HepG2 (cell line): ENCODE results near the gene GNPAT. TPM values are rescaled to one million over a fixed set of nuclear protein-coding genes. Genes with fewer than 3 reads are reported as not detected.

Experiments
- ATAC-seq: fragments of 200-7000 bp; cut with Tn5 transposase; 3 replicates; pipeline ENCODE4 v1.9.1; 2020; ENCODE audit warnings: mild to moderate bottlenecking, moderate library complexity
- BruUV-seq: library from RNA; stranded (reverse); fragments of 400-500 nt; replicated peaks from 2 replicates; lab custom pipeline; 2021; lab: Mats Ljungman, UMichigan
- CTCF ChIA-PET: fragments of 300-600 bp; formaldehyde crosslinking; extraction: SDS; loops from one replicate; lab custom pipeline; 2021; ENCODE audit warnings: low total read pairs, inconsistent platforms, low intra/inter-chr PET ratio; lab: Yijun Ruan, JAX
- POLR2A ChIA-PET: fragments of 350-600 bp; sonication (Branson Sonifier 250); formaldehyde crosslinking; loops from one replicate; lab custom pipeline; 2020; ENCODE audit warnings: antibody characterized with exemption, inconsistent platforms; lab: Yijun Ruan, JAX
- DNase-seq: peaks from one replicate; pipeline ENCODE4 v3.0.0-alpha.2; 2015; ENCODE audit warnings: low spot score
- FAIRE-seq: peaks from 3 replicates; lab custom pipeline; 2011; peaks lifted over from hg19 to GRCh38; lab: Jason Lieb, UNC
- H2AFZ ChIP-seq: one replicate; pipeline ENCODE4 v1.6.1; 2011; ENCODE audit warnings: low read length, inconsistent platforms
- H3K27ac ChIP-seq: fragments of 300-600 bp; 3 replicates; pipeline ENCODE4 v1.8.0; 2011; ENCODE audit warnings: mixed run types, mild to moderate bottlenecking, mixed read lengths, low read length, inconsistent platforms; ENCODE audit not compliant: insufficient read depth; ENCODE audit errors: extremely low read length
- H3K27me3 ChIP-seq, 2 experiments: fragments of 200-600 bp in 1 of 2; 2 replicates in 1 of 2; 3 replicates in 1 of 2; pipeline versions ENCODE4 v1.6.0 to v1.8.0; 2011; ENCODE audit warnings: low read length in 2 of 2, mild to moderate bottlenecking in 2 of 2, moderate library complexity in 2 of 2, inconsistent platforms in 1 of 2; ENCODE audit not compliant: insufficient read depth in 2 of 2, control insufficient read depth in 1 of 2
- H3K36me3 ChIP-seq, 2 experiments: fragments of 200-600 bp in 1 of 2; replicated peaks in 1 of 2; 2 replicates in 1 of 2; 3 replicates in 1 of 2; pipeline versions ENCODE4 v1.5.1 to v1.8.0; 2011; ENCODE audit warnings: low read length in 2 of 2, inconsistent platforms in 1 of 2; ENCODE audit not compliant: insufficient read depth in 2 of 2, control insufficient read depth in 1 of 2
- H3K4me1 ChIP-seq: 2 replicates; pipeline ENCODE4 v1.5.1; 2012; ENCODE audit warnings: low read length, inconsistent platforms; ENCODE audit not compliant: insufficient read depth
- H3K4me2 ChIP-seq: 2 replicates; pipeline ENCODE4 v1.6.0; 2011; ENCODE audit warnings: low read depth, low read length, inconsistent platforms
- H3K4me3 ChIP-seq, 3 experiments: fragments of 200-600 bp in 1 of 3; sonication (generic), shearing (Covaris generic) in 1 of 3; replicated peaks in 1 of 3; 2 replicates each; pipeline ENCODE4 v1.5.1; 2011 to 2016; ENCODE audit warnings: low read length in 3 of 3, inconsistent platforms in 2 of 3, low read depth in 2 of 3, mild to moderate bottlenecking in 2 of 3, control low read depth in 1 of 3, mixed read lengths in 1 of 3; ENCODE audit not compliant: insufficient read depth in 1 of 3
- H3K79me2 ChIP-seq: one replicate; pipeline ENCODE4 v1.6.1; 2011; ENCODE audit warnings: low read length, inconsistent platforms; ENCODE audit not compliant: insufficient read depth
- H3K9ac ChIP-seq: 2 replicates; pipeline ENCODE4 v1.6.0; 2011; ENCODE audit warnings: mild to moderate bottlenecking, low read depth, low read length, inconsistent platforms; ENCODE audit not compliant: insufficient read depth
- H3K9me3 ChIP-seq: 2 replicates; pipeline ENCODE4 v1.5.1; 2012; ENCODE audit warnings: mild to moderate bottlenecking, low read length
- H4K20me1 ChIP-seq: 2 replicates; pipeline ENCODE4 v1.6.0; 2011; ENCODE audit warnings: inconsistent platforms, mild to moderate bottlenecking, low read length, moderate library complexity; ENCODE audit not compliant: insufficient read depth
- RBM22 ChIP-seq: fragments of 200-400 bp; formaldehyde crosslinking; optimal IDR thresholded peaks from 2 replicates; pipeline ENCODE3; 2017; ENCODE audit warnings: mild to moderate bottlenecking, low read length, moderate library complexity
- TEAD3 ChIP-seq: optimal IDR thresholded peaks from 2 replicates; pipeline ENCODE3; 2016; ENCODE audit warnings: borderline replicate concordance
- ZNF891 ChIP-seq: sonication (generic); formaldehyde crosslinking; IDR thresholded peaks from 2 replicates; pipeline ENCODE4 v1.5.0; 2020; ENCODE audit warnings: mild to moderate bottlenecking, missing genetic modification reagents
- ZSCAN29 ChIP-seq: sonication (generic); formaldehyde crosslinking; conservative IDR thresholded peaks from 2 replicates; pipeline ENCODE4 v1.4.0; 2020; ENCODE audit warnings: mild to moderate bottlenecking, missing genetic modification reagents
- WGBS: methylation state at CpG from one replicate; pipeline ENCODE4 v1.1.6; 2017; ENCODE audit warnings: low lambda C conversion rate; 5-methylcytosine and 5-hydroxymethylcytosine counted together
- in situ Hi-C: cut with HindIII; loops from 2 replicates; pipeline ENCODE4 v1.10.0; 2017; ENCODE audit warnings: low pct_unique_long_range_greater_than_20kb; ENCODE audit not compliant: extremely low pct_ligation_motif_present
- intact Hi-C: fragments of 100-400 bp; cut with micrococcal nuclease; formaldehyde crosslinking; loops from one replicate; pipeline ENCODE4 v1.10.0; 2022; ENCODE audit not compliant: unreplicated experiment
- polyA plus RNA-seq, 8 experiments: library from polyadenylated mRNA; depleted of rRNA in 3 of 8; stranded (reverse) in 7 of 8; unstranded in 1 of 8; fragments of >200 nt; fragmentation: Illumina TruSeq in 4 of 8; extraction: Trizol in 4 of 8; gene quantifications; 2 replicates each; pipeline versions ENCODE4 v1.2.1 to v1.2.3, GENCODE V29; 2011 to 2016; ENCODE audit warnings: low read depth in 4 of 8, missing spikeins in 1 of 8, mixed read lengths in 1 of 8; ENCODE audit not compliant: insufficient read depth in 1 of 8
- total RNA-seq, 5 experiments: library from RNA; depleted of rRNA; stranded (reverse); fragments of >200 nt; fragmentation: Illumina TruSeq; extraction: Trizol; gene quantifications; 2 replicates each; pipeline ENCODE4 v1.2.3, GENCODE V29; 2016; ENCODE audit warnings: low read depth in 1 of 5
- TF ChIP-seq, protein P1 (sequence below): sonication (generic); formaldehyde crosslinking; IDR thresholded peaks from 2 replicates; pipeline ENCODE4 v1.9.0; 2022; ENCODE audit warnings: missing genetic modification reagents, mild to moderate bottlenecking, borderline replicate concordance
- TF ChIP-seq, protein P2 (sequence below): IDR thresholded peaks from 2 replicates; pipeline ENCODE4 v1.6.1; 2016

The GNPAT gene
- total and polyA plus RNA-seq, 2 of the 13 experiments (the other 11 are each of a cell fraction or from before 2014, with no cell fraction given), result 58.3 to 114 TPM

- no peak for TF ChIP-seq ZNF891 (CRISPR knock-in tag)
- TF ChIP-seq TEAD3, result peak; percentile 23
Measured at GRCh38 chr1:231248778-231249177, 7.8 kb downstream of the GNPAT start (continued).

DNA sequence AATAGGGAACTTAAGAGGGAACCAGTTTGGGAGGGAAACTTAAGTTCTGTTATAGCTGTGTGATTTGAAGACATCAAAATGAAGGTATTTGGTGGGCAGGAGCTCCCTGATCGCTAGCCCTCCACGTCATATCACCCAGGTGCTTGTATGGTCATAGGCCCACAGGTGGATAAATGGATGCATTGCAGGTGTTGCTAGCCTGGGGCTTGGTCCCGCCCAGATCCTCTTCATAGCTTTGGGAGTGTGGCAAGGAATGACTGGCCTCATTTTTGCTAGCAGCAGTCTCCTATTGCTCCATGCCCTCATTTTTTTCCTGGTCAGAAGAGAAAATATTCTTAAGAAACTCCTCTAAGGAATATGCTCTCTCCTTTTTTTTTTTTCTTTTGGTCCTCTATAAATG lies 11.3 kb downstream of the GNPAT start:
- Histone ChIP-seq H3K27me3 (no peaks in the 10 kb centered on the region), H3K4me2 (no peak overlapping the region), H3K27ac (no peak overlapping the region), H2AFZ (no peak overlapping the region), H3K9ac (no peak overlapping the region), H3K4me3 (no peak overlapping the region), H3K79me2 (peaks cover 29% of the 10 kb centered on the region), H3K4me1 (peaks cover 33% of the 10 kb centered on the region), H4K20me1 (peaks cover 11% of the 10 kb centered on the region), H3K9me3 (no peaks in the 10 kb centered on the region), H3K36me3 (peaks cover 20 to 49% of the 10 kb centered on the region in 2 experiments)
- 100% methylated on average over 3 of the region's 3 CpGs for WGBS
- TF ChIP-seq RBM22 (peak; percentile 26), ZSCAN29 (CRISPR knock-in tag) (no peak)
- CTCF ChIA-PET, result no interaction called here
- in situ Hi-C loops (no loop called here), intact Hi-C loops (no loop called here)
- FAIRE-seq, result no peak
- POLR2A ChIA-PET, result no interaction called here
- no peak for DNase-seq
- no TSS peak for BruUV-seq
- ATAC-seq, result no peak

GRCh38 chr1:231260351-231260750 lies 19.3 kb downstream of the GNPAT start:
- peaks cover 3% of the 10 kb centered on the region for H3K79me2 ChIP-seq
- no peak for FAIRE-seq
- no TSS peak for BruUV-seq
- intact Hi-C loops, result no loop called here
- no peaks in the 10 kb centered on the region for H3K9me3 ChIP-seq
- H3K9ac ChIP-seq, result no peak overlapping the region
- H3K36me3 ChIP-seq, result peaks cover 26 to 69% of the 10 kb centered on the region in 2 experiments
- ChIA-PET POLR2A (no interaction called here), CTCF (no interaction called here)
- no peak for DNase-seq
- ATAC-seq, result no peak
- H4K20me1 ChIP-seq, result no peaks in the 10 kb centered on the region
- TF ChIP-seq, protein P1, sequence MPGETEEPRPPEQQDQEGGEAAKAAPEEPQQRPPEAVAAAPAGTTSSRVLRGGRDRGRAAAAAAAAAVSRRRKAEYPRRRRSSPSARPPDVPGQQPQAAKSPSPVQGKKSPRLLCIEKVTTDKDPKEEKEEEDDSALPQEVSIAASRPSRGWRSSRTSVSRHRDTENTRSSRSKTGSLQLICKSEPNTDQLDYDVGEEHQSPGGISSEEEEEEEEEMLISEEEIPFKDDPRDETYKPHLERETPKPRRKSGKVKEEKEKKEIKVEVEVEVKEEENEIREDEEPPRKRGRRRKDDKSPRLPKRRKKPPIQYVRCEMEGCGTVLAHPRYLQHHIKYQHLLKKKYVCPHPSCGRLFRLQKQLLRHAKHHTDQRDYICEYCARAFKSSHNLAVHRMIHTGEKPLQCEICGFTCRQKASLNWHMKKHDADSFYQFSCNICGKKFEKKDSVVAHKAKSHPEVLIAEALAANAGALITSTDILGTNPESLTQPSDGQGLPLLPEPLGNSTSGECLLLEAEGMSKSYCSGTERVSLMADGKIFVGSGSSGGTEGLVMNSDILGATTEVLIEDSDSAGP (CRISPR knock-in tag), result no peak
- TF ChIP-seq, protein P2, sequence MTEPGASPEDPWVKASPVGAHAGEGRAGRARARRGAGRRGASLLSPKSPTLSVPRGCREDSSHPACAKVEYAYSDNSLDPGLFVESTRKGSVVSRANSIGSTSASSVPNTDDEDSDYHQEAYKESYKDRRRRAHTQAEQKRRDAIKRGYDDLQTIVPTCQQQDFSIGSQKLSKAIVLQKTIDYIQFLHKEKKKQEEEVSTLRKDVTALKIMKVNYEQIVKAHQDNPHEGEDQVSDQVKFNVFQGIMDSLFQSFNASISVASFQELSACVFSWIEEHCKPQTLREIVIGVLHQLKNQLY (CRISPR knock-in tag), result no peak
- no peaks in the 10 kb centered on the region for H3K27me3 ChIP-seq
- H3K27ac ChIP-seq, result no peak overlapping the region
- H3K4me3 ChIP-seq, result no peak overlapping the region
- WGBS, result 96% methylated on average over 4 of the region's 4 CpGs
- H3K4me1 ChIP-seq, result peaks cover 10% of the 10 kb centered on the region
- no peak overlapping the region for H2AFZ ChIP-seq
- no peak overlapping the region for H3K4me2 ChIP-seq
- in situ Hi-C loops, result no loop called here
